Astrocyte of the hippocampus (primary cell): ENCODE measurements around the gene TIE1.

Source experiments
- DNase-seq: peaks from one replicate; pipeline ENCODE4 v3.0.0; 2011; ENCODE audit warnings: low read depth, low spot score

TIE1 gene

GRCh38 chr1:43300378-43301094 lies at the start of gene TIE1:
Gene TIE1, plus strand, starts transcription at chr1:43300982. Its CDS starts 90 bp downstream, at chr1:43301072.
- DNase-seq, result no peak

GRCh38 chr1:43251024-43251423 lies 49.8 kb upstream of the TIE1 start:
- no peak for DNase-seq

- DNase-seq, result no peak
Measured at GRCh38 chr1:43252225-43252624, 48.6 kb upstream of the TIE1 start.

- DNase-seq, result no peak
Measured at GRCh38 chr1:43253173-43253572, 47.6 kb upstream of the TIE1 start.

- DNase-seq, result no peak
Measured at GRCh38 chr1:43253876-43254275, 46.9 kb upstream of the TIE1 start.

- DNase-seq, result no peak
Measured at GRCh38 chr1:43255438-43256210, 45.2 kb upstream of the TIE1 start.

- DNase-seq, result no peak
Measured at GRCh38 chr1:43256675-43257570, 43.9 kb upstream of the TIE1 start.

GRCh38 chr1:43258370-43258769 lies 42.4 kb upstream of the TIE1 start:
- no peak for DNase-seq

- no peak for DNase-seq
Measured at GRCh38 chr1:43265431-43265830, 35.4 kb upstream of the TIE1 start.

GRCh38 chr1:43266881-43267280 lies 33.9 kb upstream of the TIE1 start:
- no peak for DNase-seq

GRCh38 chr1:43267291-43267805 lies 33.4 kb upstream of the TIE1 start:
- DNase-seq, result peak; percentile 72

- no peak for DNase-seq
Measured at GRCh38 chr1:43267818-43268425, 32.9 kb upstream of the TIE1 start.

- no peak for DNase-seq
Measured at GRCh38 chr1:43269627-43270375, 31.0 kb upstream of the TIE1 start, which contains the start of gene TMEM125. Gene TMEM125, plus strand, starts transcription at chr1:43269983. Its CDS starts 2,740 bp downstream, at chr1:43272723.

- DNase-seq, result peak; percentile 29
Measured at GRCh38 chr1:43270421-43271095, 30.2 kb upstream of the TIE1 start.

- DNase-seq, result no peak
Measured at GRCh38 chr1:43271186-43272118, 29.3 kb upstream of the TIE1 start.

- DNase-seq, result no peak
Measured at GRCh38 chr1:43272161-43272560, 28.6 kb upstream of the TIE1 start.

- no peak for DNase-seq
Measured at GRCh38 chr1:43272576-43273571, 27.9 kb upstream of the TIE1 start.

GRCh38 chr1:43273708-43274107 lies 27.1 kb upstream of the TIE1 start:
- no peak for DNase-seq
